Peyer's patch (tissue), 4 donors: ENCODE data around the gene CX3CL1.

Experiments used
- CTCF ChIP-seq, 6 experiments: fragments of 450-650 bp in 4 of 6; fragments of 200-600 bp in 2 of 6; sonication (generic) in 1 of 6; IDR thresholded peaks; one replicate each; pipeline ENCODE4 v1.5.1; 2017 to 2019; ENCODE audit warnings: antibody characterized with exemption in 6 of 6, mild to moderate bottlenecking in 3 of 6, moderate library complexity in 1 of 6
- POLR2A ChIP-seq, 2 donors: fragments of 450-650 bp; IDR thresholded peaks; one replicate each; pipeline ENCODE4 v1.5.1; 2017; ENCODE audit warnings: antibody characterized with exemption in 2 of 2, mild to moderate bottlenecking in 2 of 2, moderate library complexity in 2 of 2

GRCh38 chr16:57385083-57385482, 12.8 kb downstream of the CX3CL1 start:
- TF ChIP-seq CTCF (IDR thresholded peaks at IDR 0.05) (no peak), POLR2A (IDR thresholded peaks at IDR 0.05) (no peak)
